IPS-18c (cell line): ENCODE data around the gene PHKA2.
A peak's percentile ranks its signal among the peaks of the same experiment; 100 is the strongest.

Source experiments
- H3K4me3 ChIP-seq: 2 replicates; pipeline ENCODE4 v1.7.0; 2013; ENCODE audit warnings: low read depth, mild to moderate bottlenecking, low read length, moderate library complexity; ENCODE audit not compliant: insufficient read depth
- H3K9me3 ChIP-seq: one replicate; pipeline ENCODE4 v1.6.1; 2013; ENCODE audit warnings: mild to moderate bottlenecking, low read length, moderate library complexity; ENCODE audit not compliant: control insufficient read depth, insufficient read depth

The PHKA2 gene

GRCh38 chrX:18887177-18887824 is 96.6 kb downstream of the PHKA2 start:
- peaks cover 19% of the 10 kb centered on the region for H3K9me3 ChIP-seq
- H3K4me3 ChIP-seq = no peak overlapping the region; the same call in 1 of the 2 replicates

GRCh38 chrX:18886344-18887161 is 97.4 kb downstream of the PHKA2 start:
- H3K9me3 ChIP-seq = peaks cover 19% of the 10 kb centered on the region
- peak overlapping the region; percentile 22; the same call in 1 of the 2 replicates for H3K4me3 ChIP-seq

DNA sequence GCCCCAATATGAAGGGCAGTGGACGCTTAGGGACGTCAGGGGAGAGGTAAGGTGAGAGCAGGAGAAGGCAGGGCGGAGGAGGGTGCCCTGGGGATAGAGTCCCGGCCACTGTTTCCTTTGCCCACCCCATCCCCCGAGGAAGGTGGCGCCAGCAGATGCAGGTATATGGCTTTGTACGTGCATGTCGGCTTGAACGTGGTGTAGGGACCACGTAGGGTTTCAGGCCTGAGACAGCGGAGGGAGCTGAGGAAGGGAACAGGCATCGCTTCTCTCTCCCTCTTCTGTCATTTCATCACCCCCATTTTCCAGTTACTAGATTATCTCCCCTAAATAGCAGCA is 97.9 kb downstream of the PHKA2 start:
- 0 out of 2 replicates have a peak overlapping the region, but pooled peaks have one; percentile 22 for H3K4me3 ChIP-seq
- peaks cover 19% of the 10 kb centered on the region for H3K9me3 ChIP-seq

GRCh38 chrX:18885328-18886004 is 98.4 kb downstream of the PHKA2 start:
- peaks cover 19% of the 10 kb centered on the region for H3K9me3 ChIP-seq
- 0 out of 2 replicates have a peak overlapping the region, but pooled peaks have one; percentile 10 for H3K4me3 ChIP-seq

- H3K9me3 ChIP-seq = peaks cover 19% of the 10 kb centered on the region
- no peak overlapping the region; the same call in 1 of the 2 replicates for H3K4me3 ChIP-seq
Measured at GRCh38 chrX:18884916-18885315, 99.0 kb downstream of the PHKA2 start.

- Histone ChIP-seq H3K4me3 (no peak overlapping the region; the same call in 1 of the 2 replicates), H3K9me3 (peaks cover 19% of the 10 kb centered on the region)
Measured at GRCh38 chrX:18883961-18884765, 99.8 kb downstream of the PHKA2 start.

GRCh38 chrX:18883234-18883960 is 100.5 kb downstream of the PHKA2 start:
- Histone ChIP-seq H3K4me3 (no peak overlapping the region), H3K9me3 (peaks cover 16% of the 10 kb centered on the region)

DNA sequence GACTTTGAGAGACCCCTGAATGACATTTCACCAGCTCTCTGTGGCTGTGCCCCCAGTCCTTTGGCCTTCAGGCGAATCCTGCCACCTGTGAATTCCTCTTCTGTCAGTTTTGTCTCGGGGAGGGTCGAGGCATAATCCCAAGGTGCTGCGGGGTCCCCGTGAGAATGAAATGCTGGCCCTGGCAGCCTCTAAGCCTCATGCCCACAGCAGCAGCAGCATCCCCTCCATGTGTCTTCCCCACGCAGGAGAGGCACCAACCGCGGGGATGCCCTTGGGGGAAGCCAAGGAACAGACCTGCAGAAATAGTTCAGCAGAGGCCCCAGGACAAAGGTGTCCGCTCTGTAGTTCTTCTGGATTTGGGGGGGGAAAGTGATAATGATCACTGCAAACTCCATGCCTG is 104.8 kb downstream of the PHKA2 start:
- peaks cover 15% of the 10 kb centered on the region for H3K9me3 ChIP-seq
- H3K4me3 ChIP-seq = no peak overlapping the region

DNA sequence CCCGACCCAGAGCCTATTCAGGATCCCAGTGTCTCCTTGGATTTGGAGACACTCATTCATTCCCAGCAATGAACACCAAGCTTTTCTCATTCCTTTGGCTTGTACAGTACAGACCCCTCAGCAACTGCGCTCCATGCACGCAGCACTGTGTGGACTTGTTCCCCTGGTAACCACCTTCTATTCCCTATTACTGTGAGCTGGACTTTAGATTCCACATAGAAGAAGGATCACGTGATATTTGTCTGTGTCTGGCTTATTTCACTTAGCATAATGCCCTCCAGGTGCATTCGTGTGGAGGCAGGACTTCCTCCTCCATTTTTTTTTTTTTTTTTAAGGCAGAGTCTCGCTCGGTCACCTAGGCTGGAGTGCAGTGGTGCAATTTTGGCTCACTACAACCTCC is 106.4 kb downstream of the PHKA2 start:
- Histone ChIP-seq H3K9me3 (peaks cover 8% of the 10 kb centered on the region), H3K4me3 (no peak overlapping the region)

DNA sequence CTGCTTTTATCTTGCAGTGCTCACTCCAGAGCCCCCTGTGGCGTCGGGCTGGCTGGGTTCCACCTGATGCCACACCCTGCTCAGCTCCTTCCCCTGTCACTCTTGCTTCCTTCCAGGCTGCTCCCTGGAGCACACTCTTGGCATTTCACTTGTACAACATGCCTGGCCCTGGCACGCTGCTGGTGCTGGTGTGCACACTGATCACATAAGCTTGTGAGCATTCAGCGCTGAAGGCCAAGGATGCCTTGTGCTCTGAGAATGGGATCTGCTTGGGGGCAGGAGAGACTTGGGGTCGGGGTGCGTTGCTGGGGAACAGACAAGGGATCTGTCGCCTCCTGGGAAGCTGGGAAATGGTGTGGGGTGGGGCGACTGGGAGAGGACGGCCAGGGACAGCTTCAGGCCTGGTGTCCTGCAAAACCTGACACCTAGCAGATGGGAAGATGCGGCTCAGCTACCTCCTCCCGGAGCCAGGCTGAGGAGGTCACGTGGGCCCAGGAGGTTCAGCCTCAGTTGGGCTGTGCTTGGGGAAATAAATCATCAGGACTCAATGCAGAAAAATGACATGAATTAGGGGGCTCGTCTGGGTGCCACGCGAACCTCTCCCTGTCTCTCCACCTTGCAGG is 108.5 kb downstream of the PHKA2 start:
- H3K9me3 ChIP-seq = peaks cover 11% of the 10 kb centered on the region
- no peak overlapping the region for H3K4me3 ChIP-seq

GRCh38 chrX:18874560-18875255 is 109.2 kb downstream of the PHKA2 start:
- Histone ChIP-seq H3K9me3 (peaks cover 11% of the 10 kb centered on the region), H3K4me3 (no peak overlapping the region)

DNA sequence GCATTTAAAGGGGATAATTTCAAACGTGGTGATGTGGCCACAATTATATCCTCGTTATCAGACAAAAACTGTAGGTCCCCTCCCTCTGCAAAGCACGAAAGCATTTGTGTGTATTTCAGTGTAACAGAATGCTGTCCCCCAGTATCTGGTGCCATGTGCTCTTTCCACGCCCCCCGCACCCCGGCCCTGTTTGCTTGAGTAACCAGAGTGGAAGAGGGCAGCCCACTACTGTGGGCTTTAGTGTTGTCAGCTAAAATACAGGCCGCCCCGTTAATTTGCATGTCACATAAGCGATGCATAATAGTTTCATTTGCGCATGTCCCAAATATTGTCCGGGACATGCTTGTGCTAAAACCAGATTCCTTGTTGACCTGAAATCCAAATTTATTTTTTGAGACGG is 110.1 kb downstream of the PHKA2 start:
- no peak overlapping the region for H3K4me3 ChIP-seq

DNA sequence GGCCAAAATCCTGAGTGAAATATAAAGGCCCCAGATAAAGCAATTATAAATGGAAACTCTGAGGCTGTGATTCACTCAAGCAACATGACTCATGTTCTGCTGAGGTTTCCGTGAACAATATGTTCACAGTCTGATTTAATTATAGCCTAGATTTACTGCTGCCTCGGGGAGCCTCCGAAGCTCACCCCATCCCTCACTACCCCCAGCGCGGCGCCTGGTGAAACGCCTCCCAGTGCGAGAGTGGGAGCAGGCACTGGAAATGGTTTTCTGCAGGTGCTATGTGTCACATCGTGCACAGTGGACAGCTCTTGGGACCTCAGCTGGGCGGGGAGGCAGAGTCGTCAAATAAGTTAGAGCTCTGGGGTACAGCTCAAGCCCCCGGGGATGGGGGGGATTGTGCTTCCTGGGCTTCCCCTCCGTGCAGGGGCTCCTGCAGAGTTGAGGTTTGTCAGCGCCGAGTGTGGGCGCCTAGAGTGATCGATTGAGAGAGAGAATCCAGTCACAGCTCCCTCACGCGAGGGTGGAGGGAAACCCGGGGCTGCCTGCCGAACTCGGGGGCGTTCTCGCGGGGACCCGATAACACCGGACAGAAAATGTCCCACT is 110.6 kb downstream of the PHKA2 start:
- Histone ChIP-seq H3K4me3 (no peak overlapping the region), H3K9me3 (peaks cover 11% of the 10 kb centered on the region)

More for the DNA sequence above, 110.1 kb downstream of the PHKA2 start:
- peaks cover 11% of the 10 kb centered on the region for H3K9me3 ChIP-seq

- H3K4me3 ChIP-seq = no peak overlapping the region
- peaks cover 4% of the 10 kb centered on the region for H3K9me3 ChIP-seq
Measured at GRCh38 chrX:18872621-18873020, 111.3 kb downstream of the PHKA2 start.

- H3K9me3 ChIP-seq = peaks cover 4% of the 10 kb centered on the region
Measured at GRCh38 chrX:18871970-18872369, 111.9 kb downstream of the PHKA2 start.

More at GRCh38 chrX:18871970-18872369, 111.9 kb downstream of the PHKA2 start:
- H3K4me3 ChIP-seq = no peak overlapping the region
